Measurements from ENCODE around the gene DNTTIP2.

- TF ChIP-seq, protein P1, sequence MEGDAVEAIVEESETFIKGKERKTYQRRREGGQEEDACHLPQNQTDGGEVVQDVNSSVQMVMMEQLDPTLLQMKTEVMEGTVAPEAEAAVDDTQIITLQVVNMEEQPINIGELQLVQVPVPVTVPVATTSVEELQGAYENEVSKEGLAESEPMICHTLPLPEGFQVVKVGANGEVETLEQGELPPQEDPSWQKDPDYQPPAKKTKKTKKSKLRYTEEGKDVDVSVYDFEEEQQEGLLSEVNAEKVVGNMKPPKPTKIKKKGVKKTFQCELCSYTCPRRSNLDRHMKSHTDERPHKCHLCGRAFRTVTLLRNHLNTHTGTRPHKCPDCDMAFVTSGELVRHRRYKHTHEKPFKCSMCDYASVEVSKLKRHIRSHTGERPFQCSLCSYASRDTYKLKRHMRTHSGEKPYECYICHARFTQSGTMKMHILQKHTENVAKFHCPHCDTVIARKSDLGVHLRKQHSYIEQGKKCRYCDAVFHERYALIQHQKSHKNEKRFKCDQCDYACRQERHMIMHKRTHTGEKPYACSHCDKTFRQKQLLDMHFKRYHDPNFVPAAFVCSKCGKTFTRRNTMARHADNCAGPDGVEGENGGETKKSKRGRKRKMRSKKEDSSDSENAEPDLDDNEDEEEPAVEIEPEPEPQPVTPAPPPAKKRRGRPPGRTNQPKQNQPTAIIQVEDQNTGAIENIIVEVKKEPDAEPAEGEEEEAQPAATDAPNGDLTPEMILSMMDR (IDR thresholded peaks at IDR 0.05; ENCODE audit: extremely low read depth in 1 of 2, insufficient read depth in 1 of 2, low read depth in 1 of 2, low read length in 2 of 2), result no peak
- no peak for TF ChIP-seq JUN (IDR thresholded peaks at IDR 0.05; ENCODE audit: borderline replicate concordance, insufficient read depth, insufficient read length, low read depth)
Measured at GRCh38 chr1:93842750-93843500, 36.1 kb downstream of the DNTTIP2 start.
